ENCODE measurements around the gene SPECC1.
A peak's percentile ranks its signal among the peaks of the same experiment; 100 is the strongest.
"Not testable (repeated sequence)": the region's sequence is repeated elsewhere in the genome, so short reads cannot be mapped to it uniquely, and the experiment has no call there.

The SPECC1 gene

DNA sequence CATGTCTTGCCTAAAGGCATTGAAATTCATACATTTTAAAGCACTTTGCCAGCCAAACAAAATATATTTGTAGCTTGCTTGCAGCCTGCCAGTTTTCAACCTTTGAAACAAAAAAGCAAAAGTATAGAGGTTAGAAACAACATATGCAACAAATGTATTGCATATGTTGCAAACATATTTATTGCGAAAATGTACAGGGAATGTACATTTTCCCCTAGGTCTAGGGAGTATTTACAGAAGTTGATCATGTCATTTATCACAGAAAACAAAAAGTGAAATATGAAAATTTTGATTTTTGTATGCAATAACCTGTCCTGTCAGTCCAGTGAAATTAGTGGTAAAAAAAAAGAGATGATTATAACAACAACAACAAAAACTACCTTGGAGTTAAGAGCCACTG is 171.5 kb downstream of the SPECC1 start:
- no peak for DNase-seq

DNA sequence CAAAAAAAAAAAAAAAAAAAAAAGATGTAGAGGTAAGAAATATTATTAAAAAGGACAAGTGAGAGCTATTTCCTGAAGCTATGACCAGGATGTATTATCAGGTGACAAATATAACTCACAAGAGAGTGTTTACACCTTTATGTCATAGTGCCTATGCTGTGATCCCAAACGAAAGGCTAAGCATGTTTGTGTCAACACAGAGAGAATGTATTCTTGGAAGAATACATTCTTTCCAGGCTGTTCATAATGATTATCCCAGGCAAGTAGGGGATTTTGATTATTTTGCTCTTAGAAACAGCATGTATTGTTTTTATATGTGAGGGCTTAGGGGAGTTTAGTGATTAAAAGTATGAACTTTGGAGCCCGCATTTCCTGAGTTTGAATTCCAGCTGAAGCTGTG is 175.0 kb downstream of the SPECC1 start:
- DNase-seq = no peak

DNA sequence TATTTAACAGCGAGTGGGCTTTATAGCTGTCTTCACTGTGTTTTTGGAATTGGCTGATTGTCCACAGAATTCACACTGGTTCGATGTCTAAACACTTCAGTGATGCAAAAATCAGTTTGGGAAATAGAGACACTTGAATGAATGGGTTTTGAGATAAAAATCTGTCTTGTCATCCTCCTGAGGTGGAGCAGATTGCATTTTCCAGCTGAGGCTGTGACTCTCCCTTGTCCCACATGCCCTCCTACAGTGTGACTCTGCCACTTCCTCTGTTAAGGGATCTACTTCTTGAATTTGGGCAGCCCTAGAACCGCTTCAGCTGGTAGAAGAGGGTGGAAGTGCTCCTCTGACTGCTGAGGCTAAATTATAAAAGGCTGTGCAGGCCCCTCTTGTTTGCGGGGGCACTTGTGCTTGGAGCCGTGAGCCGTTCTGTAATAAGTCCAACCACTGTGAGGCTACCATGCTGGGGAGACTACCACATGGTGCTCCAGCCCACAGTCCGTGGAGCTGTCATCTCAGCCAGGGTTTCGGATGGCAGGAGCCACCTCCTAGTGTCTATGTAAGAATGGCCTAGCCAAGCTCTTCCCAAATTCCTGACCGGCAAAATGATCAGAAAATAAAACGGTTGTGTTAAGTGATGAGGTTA is 175.9 kb downstream of the SPECC1 start:
- no peak for DNase-seq

DNA sequence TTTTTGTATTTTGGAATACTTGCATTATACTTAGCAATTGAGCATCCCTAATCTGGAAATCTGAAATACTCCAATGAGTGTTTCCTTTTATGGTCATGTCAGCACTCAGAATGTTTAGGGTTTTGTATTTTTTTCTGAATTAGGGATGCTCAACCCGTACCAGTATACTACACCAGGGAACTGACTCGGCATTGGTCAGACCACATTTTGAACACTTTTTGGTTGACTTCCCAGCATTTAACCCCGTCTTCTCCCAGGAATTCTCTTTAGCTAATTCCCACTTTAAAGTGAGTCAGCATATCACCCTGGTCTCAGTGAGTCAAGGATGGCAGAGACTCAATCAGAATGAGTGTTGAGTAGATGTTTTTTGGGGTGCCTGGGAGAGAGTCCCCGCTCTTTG is 177.9 kb downstream of the SPECC1 start:
- DNase-seq = no peak

DNA sequence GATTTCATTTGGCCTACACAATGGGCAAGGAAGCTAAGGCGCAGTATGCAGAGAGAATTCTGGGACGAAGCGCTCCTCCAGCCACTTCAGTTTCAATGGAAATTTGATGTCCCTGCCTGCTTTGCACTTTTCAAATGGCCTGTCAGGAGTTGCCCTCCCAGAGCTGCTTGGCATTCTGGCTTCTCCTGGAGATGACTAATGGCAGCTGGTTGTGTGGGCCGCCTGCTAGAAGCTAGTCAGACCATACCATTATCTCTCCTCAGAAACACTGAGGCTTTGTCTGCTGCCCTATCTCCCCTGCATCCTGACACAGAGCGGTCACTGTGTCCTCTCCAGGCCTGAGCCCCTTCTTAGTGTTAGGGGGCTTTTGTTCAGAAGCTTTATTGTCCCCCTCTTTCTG is 180.1 kb downstream of the SPECC1 start:
- no peak for DNase-seq

DNA sequence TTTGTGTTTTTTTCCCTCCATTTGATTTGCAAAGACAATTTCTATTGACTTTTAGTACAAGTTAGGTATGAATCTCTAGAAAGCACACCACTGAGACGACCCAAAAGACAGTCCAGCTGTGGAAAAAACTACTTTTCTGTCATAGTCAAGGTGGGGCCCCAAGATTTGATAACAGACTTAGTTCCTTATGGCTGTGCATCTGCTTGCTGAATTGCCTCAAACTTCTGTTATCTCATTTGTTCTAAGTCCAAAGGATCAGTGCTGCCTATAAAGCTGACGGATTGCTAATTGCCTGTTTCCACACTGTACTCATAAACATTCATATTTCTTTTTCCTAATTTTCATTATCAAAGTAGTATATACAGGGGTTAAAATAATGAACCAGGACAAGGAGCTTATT is 180.8 kb downstream of the SPECC1 start:
- DNase-seq = no peak

DNA sequence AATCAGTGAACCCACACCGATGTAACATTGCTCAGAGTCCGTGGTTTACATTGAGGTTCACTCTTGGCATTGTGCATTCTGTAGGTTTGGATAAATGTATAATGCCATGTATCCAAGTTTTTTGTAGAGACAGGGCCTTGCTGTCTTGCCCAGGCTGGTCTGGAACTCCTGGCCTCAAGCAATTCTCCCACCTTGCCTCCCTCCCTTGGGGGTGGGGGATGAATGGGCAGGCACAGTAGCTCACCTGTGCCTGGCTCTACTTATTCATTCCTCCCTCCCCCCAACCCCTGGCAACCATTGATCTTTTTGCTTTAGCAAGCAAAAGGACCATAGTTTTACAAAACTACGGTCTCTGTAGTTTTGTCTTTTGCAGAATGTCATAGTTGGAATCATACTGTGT is 181.4 kb downstream of the SPECC1 start:
- DNase-seq = no peak

DNA sequence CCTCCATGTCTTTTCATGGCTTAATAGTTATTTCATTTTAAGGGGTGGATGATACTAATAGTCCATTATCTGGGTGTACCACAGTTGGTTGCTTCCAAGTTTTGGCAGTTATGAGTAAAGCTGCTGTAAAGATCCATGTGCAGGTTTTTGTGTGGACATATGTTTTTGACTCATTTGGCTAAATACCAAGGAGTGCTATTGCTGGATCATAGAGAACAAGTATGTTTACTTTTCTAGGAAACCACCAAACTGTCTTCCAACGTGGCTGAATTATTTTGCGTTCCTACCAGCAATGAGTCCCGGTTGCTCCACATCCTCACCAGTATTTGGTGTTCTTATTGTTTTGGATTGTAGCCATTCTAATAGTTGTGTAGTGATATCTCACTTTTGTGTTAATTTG is 181.9 kb downstream of the SPECC1 start:
- no peak for DNase-seq

DNA sequence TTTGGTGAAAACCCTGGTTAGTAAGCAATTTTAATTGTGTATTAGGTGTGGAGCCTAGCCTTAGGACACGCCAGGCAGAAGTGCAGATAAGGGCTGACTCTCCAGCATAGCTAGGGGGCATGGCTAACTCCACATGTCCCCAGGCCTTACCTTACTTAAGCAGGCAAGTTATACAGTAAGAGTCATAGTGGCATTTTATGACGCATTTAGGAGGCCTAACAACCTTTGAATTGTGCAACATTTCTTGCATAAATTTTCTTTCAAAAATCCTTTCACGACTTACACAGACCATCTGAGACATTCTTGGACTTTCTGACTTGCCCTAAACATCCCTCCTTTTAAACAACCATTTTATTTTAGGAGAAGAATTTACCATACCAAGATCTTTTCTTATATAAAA is 187.1 kb downstream of the SPECC1 start:
- DNase-seq = not testable (repeated sequence)

DNA sequence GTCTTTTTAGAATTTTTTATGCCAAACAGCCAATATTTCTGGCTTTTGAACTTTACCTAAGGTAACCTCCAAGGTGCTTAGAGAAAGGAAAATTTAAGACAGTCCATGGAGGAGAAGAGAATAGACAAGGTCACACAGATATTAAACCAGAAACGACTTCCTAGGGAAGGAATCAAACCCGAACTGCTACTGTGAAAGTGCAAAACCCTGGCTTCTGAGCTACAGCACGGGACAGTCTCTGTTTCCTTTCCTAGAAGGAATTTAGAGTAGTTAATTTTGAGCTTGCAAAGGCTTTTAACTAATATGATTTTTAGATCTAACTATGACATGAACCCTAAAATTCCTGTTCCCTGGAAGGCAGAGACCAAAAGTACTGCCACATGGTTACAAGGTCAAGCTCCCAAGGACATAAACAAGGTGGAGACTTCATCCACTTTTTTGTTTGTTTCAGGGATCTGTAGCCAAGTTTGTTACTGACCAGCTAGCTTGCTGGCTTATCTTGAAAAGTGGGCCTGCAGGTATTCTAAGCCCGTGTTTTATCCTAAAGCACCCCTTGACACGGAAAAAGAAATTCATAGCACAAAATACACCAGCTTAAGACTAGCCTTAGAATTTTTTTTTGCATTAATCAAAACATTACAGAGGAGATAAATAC is 188.2 kb downstream of the SPECC1 start:
- no peak for DNase-seq

DNA sequence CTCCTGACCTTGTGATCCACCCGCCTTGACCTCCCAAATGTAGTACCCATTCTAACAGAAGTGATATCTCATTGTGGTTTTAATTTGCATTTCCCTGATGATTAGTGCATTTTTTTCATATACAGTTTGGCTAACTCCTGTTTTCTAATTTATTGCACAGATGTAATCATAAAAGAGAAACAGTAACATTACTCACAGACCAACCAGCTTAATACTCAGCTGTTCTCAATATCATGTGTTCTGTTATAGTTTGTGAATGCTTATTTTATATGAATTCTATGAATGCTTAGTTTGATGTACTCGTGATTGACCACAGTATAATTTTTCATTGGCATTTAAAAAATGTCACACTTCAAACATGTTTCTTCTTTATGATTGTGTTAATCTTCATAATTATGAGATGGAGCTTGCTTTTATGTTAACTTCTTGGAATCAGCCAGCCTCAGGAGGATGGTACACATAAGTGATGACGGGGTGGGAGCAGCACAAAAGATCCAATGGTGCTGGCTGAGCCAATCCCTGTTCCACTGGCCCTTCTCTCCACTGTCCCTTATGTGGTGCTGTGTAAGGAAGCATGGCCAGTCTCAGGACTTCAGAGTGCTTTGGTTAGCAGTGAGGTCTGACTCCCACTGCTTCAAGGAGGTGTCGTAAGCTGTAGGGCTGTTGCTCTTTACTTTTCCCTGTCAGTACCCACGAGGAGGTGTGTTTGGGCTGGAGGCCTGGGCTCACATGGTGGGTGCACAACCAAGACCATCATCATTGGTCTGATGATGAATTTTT is 191.0 kb downstream of the SPECC1 start:
- DNase-seq = no peak

DNA sequence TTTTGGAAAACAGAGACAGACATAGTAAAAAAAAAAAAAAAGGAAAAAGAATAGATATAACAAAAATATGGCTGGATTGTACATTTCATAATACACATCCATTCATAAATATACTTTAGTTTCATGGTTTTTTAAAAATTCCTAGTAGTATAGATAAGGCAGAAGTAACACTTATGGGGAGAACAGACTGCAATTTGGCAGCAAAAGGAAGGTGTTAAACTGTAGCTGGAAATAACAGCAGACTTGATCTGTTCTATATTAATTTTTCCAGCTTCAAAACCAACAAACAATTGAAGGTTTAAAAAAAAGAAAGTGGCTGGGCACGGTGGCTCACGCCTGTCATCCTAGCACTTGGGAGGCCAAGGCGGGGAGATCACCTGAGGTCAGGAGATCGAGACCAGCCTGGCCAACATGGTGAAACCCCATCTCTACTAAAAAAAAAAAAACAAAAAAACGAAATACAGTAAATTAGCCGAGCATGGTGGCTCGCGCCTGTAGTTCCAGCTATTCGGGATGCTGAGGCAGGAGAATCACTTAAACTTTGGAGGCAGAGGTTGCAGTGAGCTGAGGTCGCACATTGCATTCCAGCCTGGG is 191.8 kb downstream of the SPECC1 start:
- no peak for DNase-seq

DNA sequence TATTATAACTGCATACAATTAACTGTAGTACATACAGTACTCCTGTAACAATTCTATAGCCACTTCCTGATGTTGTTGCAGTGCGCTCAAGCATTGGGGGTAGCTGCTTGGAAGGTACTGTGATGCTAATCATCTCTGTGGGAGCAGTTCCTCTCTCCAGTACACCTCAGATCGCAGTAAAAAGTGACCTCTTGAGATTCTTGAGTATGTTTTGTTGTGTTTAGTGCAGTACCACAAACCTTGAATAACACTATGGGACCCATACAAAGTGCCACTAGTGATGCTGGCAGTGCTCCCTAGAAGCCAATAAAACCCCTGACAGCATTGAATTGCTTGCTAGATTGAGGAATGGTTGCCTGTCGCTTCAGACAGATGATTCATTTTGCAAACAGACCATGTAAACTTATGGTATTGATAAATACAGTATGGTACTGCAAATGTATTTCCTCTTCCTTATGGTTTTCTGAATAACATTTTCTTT is 193.0 kb downstream of the SPECC1 start:
- peak; percentile 16 for DNase-seq

DNA sequence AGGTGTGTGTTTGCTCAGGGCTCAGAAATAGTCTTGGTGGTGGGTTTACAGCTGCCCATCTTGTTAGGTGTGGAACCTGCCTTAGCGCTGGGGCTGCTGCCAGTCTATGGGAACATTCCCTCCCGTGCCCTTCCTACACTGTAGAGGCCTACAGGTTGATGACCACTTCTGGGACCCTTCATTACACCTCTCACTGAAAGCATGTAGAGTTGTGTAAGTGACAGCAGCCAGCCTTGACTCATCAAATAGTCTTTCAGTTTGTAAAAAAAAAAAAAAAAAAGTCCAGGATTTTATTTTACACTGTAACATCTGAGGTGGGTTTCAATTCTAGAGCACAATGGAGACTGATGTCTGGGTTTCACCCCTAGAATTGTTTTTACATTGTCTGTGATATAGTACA is 193.9 kb downstream of the SPECC1 start:
- DNase-seq = no peak

DNA sequence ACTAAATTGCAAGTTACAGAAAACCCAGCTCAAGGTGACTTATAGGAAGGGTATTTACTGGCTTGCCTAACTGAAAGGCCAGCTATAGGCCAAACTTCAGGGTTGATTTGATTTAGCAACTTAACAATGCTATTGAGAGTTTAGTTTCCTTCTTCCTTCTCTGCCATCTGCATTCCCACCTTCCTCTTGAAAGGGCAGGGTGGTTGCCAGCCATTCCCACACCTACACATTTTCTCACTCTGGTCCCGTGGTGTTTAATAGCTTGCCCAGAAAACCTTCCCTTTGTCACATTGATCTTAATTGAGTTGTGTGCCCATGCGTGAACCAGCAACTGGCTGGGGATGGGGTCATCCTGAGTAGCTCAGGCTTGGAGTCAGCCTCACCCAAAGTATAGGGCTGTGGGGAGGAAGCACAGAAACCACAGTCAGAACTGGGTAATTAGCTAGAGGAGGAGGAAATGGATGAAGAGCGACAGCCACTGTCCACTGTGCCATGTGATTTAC is 194.7 kb downstream of the SPECC1 start:
- no peak for DNase-seq

DNA sequence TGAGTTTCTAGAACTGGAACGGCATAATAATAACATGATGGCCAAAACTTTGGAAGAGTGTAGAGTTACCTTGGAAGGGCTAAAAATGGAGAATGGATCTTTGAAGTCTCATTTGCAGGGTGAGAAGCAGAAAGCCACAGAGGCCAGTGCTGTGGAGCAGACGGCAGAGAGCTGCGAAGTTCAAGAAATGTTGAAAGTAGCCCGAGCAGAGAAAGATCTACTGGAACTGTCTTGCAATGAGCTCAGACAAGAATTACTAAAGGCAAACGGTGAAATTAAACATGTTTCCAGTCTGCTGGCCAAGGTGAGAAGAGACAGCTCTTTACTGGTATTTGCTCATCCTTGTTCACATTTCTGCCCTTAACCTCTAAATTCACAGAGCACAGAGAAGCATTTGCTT is 196.4 kb downstream of the SPECC1 start:
- DNase-seq = no peak

DNA sequence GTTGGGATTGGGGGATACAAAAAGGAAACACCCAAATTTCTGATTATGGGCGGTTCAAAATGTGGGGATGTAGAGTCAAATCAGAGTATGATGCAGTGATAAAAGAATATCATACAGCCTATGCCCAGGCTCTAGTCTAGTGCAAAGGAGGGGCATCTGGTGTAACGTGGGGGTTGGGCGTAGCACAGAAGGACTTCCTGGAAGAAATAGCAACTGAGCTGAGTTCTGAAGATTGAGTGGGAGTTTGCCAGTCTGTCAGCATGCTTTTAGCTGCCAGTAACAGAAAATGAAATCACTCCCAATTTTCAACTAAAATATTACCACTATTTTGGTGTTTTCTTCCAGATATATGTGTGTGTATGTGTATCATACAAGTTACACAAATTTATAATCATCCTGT is 196.9 kb downstream of the SPECC1 start:
- no peak for DNase-seq

DNA sequence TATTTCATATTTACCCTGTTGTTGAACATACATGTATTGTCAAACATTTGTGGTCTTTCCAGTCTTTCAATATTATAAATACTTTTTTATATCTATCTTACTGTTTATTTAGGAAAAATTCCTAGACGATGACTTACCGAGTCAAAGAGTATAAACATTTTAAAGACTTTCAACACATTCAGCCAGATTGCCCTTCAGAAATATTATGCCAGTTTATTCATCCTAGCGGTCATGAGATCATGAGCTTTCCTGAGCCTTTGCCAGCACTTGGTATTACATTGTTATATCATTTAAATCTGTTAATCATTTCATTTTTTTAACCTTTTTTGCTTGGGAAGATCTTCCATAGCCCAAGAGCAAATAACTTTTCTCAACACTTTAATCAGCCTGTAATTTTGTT is 197.4 kb downstream of the SPECC1 start:
- no peak for DNase-seq

DNA sequence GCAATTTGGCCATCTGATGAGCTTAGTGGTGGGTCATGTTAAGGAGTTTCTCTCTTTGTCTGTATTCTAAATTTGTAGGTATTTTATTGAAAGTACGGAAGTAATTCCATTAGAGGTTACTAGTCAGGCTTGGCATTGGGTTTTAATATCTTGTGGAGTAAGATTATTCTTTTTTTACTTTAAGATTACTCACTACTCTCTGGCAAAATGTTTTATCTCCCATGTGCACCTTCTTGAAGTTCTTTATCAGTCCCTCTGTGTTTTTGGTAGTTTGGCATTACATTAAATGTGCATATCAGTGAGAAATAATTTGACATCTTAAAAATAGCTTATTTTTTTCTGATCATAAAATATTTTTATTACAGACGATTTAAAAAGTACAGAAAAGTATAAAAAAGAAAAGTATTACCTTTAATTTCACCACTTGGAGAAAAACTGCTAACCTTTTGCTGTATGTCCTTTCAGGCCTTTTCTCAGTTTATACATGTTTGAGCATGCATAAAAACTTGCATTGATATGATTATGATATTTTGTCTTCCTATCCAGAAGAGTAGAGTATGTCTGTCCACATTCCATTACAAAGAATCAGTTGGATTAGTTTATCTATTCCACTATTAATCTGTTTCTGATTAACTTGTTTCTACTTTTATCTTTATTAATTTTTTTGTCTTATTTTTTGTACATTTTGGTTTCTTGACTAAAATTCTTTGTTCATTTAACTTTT is 198.3 kb downstream of the SPECC1 start:
- DNase-seq = no peak

DNA sequence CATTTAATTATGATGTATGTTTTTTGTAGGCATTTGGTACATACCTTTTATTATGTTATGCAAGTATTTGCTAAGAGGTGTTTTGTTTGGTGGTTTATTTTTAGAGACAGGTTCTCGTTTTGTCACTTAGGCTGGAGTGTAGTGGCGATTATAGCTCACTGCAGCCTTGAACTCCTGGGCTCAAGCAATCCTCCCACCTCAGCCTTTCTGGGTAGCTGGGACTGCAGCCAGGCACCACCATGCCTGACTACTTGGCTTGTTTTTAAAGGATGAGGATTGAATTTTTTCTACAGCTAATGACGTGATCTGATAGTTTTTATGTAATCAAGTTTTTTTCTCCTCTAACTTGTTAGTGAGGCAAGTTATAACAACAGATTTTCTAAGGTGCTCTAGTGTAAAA is 199.6 kb downstream of the SPECC1 start:
- no peak for DNase-seq

DNA sequence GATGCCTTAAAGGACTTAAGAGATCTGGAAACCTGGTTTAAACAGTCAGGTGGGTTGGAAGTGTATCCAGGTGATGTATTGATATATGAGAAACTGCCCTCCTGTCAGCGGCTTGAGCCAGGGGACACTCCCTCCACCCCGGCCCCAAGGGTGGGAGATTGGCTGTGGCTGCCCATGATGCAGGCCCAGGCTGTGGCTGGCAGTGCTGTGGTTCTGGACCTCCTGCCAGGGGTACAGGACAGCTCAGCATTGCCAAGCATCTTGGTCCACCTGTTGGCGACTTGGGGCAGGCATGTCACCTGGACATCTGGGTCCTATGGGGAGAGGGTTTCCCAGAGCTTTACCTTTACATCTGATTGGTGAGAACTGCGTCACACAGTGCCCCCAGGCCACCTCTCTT is 201.0 kb downstream of the SPECC1 start:
- DNase-seq = no peak

DNA sequence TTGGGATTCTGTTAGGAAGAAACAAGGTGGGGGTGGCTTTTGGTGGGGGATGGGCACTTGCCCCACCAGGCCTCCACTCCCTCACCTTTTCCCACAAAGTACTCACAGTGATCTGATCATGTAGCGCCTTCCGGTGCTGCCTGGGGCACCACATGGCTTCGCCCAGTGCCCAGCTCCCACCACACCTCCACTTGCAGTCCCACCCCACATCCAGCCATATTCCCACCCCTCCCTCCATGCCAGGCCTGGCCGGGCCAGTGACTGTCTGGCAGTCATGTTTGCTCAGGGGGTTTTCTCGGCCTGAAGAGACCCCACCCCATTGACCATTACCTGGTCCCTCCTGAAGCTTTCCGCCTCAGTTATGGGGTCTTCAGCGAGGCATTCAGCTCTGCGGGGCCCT is 201.5 kb downstream of the SPECC1 start:
- DNase-seq = no peak

DNA sequence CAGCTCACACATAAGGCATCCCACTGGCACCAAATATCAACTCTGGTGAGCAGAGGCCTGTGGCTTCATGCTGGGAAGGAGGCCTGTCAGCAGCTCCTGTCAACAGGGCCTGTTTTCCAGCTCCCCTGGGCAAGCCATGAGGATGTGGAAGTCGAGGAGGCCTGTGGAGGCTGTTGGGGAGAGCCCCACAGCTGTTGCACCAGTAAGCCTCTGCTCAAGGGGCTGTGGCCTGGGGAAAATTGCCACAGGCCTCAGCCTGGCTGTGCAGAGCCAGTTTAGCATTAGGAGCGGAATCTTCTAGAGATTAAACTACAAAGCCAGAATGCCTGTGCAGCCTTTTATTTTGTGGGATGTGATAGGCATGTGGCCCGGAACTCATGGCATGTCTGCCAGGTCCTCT is 202.1 kb downstream of the SPECC1 start:
- no peak for DNase-seq

All from NCI-H2029 treated with DMSO at 0.1 percent for 48 hours (cell line).